HUES48 (cell line): ENCODE results near the gene LARP6.

Source experiments
- H3K27ac ChIP-seq: one replicate; pipeline ENCODE4 v1.7.0; 2013; ENCODE audit warnings: low read depth, low read length, inconsistent platforms
- H3K27me3 ChIP-seq: 2 replicates; pipeline ENCODE4 v1.6.1; 2013; ENCODE audit warnings: mild to moderate bottlenecking, low read length; ENCODE audit not compliant: control insufficient read depth, insufficient read depth
- H3K36me3 ChIP-seq: 2 replicates; pipeline ENCODE4 v1.6.1; 2013; ENCODE audit warnings: low read length; ENCODE audit not compliant: control insufficient read depth, insufficient read depth
- H3K4me1 ChIP-seq: 2 replicates; pipeline ENCODE4 v1.6.1; 2013; ENCODE audit warnings: mild to moderate bottlenecking, low read length; ENCODE audit not compliant: control insufficient read depth, insufficient read depth
- H3K4me3 ChIP-seq: 2 replicates; pipeline ENCODE4 v1.5.1; 2013; ENCODE audit warnings: mild to moderate bottlenecking, low read depth, low read length
- H3K9ac ChIP-seq: 2 replicates; pipeline ENCODE4 v1.6.1; 2013; ENCODE audit warnings: mild to moderate bottlenecking, low read depth, low read length, moderate library complexity
- H3K9me3 ChIP-seq: 2 replicates; pipeline ENCODE4 v1.6.1; 2013; ENCODE audit warnings: low read length; ENCODE audit not compliant: control insufficient read depth, insufficient read depth

The LARP6 gene

DNA sequence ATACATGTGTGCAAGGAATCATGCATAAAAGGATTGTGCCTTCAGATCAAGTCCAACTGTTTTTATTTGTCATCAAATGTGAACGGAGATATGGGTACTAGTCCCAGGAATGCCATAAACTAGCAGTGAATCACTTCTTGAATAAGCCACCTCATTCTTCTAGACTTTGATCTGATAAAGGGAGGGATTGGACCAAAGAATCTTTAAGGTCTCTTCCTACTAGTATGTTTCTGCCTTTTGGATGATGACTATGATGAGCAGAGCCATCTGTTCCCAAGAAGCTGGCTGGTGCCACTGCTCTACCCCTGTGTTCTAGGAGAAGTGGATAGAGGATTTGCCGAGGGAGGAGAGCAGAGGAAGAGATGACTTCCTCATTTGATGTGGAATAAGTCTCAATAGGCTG lies 61.8 kb downstream of the LARP6 start:
- H3K4me3 ChIP-seq: no peak overlapping the region
- no peaks in the 10 kb centered on the region for H3K4me1 ChIP-seq
- H3K27ac ChIP-seq: no peak overlapping the region
- H3K9me3 ChIP-seq: no peaks in the 10 kb centered on the region
- H3K36me3 ChIP-seq: no peaks in the 10 kb centered on the region
- no peaks in the 10 kb centered on the region for H3K27me3 ChIP-seq
- no peak overlapping the region for H3K9ac ChIP-seq

DNA sequence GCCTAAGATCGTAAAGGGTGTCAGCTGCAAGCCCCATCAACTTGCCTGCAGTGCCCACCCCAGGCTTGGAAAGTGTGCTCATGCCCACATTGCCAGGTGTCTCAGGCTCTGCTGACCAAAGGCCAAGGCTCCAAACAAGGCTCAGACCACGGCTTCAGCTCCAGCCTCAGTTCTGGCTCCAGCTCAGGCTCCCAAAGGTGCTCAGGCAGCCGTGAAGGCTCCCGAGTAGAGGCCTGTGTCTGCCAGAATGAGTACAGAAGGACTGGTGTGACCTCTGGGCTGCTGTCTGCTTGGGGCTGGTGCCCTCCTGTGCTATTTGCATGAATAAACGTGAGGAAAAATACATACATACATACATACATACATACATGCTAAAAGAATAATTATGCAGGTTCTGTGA lies 62.7 kb downstream of the LARP6 start:
- H3K27me3 ChIP-seq: no peaks in the 10 kb centered on the region
- no peaks in the 10 kb centered on the region for H3K36me3 ChIP-seq
- no peaks in the 10 kb centered on the region for H3K4me1 ChIP-seq
- H3K4me3 ChIP-seq: no peak overlapping the region
- H3K27ac ChIP-seq: no peak overlapping the region
- no peak overlapping the region for H3K9ac ChIP-seq
- H3K9me3 ChIP-seq: no peaks in the 10 kb centered on the region

DNA sequence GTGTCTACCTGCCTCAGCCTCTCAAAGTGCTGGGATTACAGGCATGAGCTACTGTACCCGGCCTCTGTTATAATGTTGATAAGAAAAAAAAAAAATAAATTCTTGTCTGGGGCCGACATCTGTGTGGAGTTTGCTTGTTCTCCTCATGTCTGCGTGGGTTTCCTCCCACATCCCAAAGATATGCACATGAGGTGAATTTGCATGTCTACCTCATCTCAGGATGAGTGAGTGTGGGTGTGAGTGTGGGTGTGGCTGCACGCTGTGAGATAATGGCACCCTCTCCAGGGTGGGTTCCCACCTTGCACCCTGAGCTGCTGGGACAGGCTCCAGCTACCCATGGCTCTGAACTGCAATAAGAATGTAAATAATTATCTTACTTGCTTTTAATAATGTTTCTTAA lies 64.7 kb downstream of the LARP6 start:
- Histone ChIP-seq H3K27me3 (no peaks in the 10 kb centered on the region), H3K36me3 (no peaks in the 10 kb centered on the region), H3K9me3 (no peaks in the 10 kb centered on the region), H3K4me3 (no peak overlapping the region), H3K4me1 (no peaks in the 10 kb centered on the region), H3K9ac (no peak overlapping the region), H3K27ac (no peak overlapping the region)

DNA sequence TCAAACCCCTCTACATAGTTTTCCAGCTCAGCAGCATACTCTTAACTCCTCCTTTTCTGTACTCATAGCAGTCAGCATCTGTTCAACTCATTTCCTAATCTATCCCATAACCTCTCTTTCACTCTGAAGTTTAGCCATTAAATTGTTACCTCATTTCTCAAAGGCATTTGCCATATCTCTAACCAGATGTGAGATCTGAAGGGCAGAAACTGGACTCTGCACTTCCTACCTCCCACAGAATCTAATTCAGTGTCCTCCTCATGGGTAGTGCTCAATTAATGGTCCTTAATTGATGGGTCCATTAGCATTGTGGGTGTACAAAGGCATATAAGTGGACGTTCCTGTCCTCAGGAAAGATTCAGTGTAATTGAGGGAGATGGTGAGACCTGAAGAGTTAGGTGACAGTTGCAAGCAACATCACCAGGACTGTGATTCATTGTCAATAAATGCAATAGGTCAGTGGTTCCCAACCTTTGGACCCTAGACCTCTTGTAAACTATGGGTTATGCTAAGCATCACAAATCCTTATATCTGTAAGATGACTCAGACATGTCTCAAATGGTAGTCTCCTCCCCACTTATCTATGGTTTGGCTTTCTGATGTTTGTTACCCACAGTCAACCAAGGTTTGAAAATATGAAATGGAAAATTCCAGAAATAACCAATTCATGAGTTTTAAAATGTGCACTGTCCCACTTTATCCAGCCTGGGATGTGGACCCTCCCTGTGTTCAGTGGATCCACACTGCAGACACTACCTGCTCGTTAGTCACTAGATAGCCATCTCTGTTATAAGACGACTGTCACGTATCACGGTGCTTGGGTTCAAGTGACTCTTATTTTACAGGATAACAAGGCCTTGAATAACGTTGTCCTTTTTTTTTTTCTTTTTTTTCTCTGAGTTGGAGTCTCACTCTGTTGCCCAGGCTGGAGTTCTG lies 65.6 kb downstream of the LARP6 start:
- Histone ChIP-seq H3K9me3 (no peaks in the 10 kb centered on the region), H3K27ac (peak overlapping the region; percentile 56), H3K4me3 (no peak overlapping the region), H3K9ac (no peak overlapping the region), H3K4me1 (no peaks in the 10 kb centered on the region), H3K36me3 (no peaks in the 10 kb centered on the region), H3K27me3 (no peaks in the 10 kb centered on the region)

DNA sequence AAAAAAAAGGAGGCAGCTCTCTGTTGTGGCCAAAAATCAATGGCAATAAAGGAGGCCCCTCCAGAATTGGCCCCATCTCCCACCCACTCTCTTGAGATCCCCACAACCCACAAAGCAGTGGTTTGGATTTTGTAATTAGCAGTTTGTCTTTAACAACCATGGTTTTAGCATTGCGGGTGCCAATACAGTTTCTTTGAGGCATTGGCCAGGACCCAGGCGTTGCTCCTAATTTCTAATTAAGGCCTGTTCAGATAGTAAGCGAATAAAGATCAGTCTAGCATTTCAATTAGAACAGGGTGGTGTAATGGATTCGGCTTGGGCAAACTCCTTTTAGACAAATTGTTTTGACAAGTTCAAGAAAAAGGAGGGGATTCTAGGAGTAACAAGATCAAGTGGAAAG lies 67.0 kb downstream of the LARP6 start:
- Histone ChIP-seq H3K27ac (no peak overlapping the region), H3K9ac (no peak overlapping the region), H3K4me1 (no peaks in the 10 kb centered on the region), H3K36me3 (no peaks in the 10 kb centered on the region), H3K9me3 (no peaks in the 10 kb centered on the region), H3K4me3 (no peak overlapping the region), H3K27me3 (no peaks in the 10 kb centered on the region)

DNA sequence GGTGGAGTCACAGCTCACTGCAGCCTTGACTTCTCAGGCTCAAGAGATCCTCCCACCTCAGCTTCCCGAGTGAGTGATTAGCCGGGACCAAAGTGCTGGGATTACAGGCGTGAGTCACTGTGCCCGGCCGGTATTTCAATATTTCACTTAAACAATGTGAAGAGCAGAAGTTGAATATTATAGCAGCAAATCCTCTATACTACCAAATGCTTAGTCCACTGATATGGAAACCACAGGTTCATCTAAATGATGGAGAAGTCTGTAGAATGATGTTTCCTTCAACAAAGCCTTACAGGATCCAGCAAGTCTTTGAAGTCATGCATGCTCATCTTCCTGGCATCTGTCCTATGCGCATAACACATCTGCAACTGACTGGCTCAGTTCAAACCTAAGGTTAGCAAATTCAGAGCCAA lies 70.3 kb downstream of the LARP6 start:
- Histone ChIP-seq H3K9me3 (no peaks in the 10 kb centered on the region), H3K4me1 (no peaks in the 10 kb centered on the region), H3K36me3 (no peaks in the 10 kb centered on the region), H3K27me3 (no peaks in the 10 kb centered on the region), H3K9ac (no peak overlapping the region), H3K27ac (no peak overlapping the region), H3K4me3 (no peak overlapping the region)

DNA sequence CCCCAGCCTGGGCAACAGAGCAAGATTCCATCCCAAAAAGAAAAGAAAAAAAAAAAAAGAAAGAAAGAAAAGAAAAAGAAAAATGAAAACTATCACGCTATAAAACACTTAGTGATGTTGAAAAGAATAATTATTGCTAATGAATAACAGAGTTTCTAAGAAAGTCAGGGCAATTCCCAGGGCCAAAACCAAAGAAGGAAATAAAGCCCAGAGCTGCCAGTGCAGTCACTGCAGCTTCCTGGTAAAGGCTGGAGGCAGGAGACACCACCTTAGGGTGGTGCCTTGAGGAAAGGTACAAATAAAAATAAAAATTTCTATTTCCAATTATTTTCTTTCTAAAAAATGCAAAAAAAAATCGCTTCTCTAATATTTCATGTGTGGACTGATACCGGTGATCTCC lies 70.9 kb downstream of the LARP6 start:
- no peaks in the 10 kb centered on the region for H3K4me1 ChIP-seq
- no peak overlapping the region for H3K27ac ChIP-seq
- no peak overlapping the region for H3K4me3 ChIP-seq
- no peaks in the 10 kb centered on the region for H3K9me3 ChIP-seq
- H3K9ac ChIP-seq: no peak overlapping the region
- no peaks in the 10 kb centered on the region for H3K36me3 ChIP-seq
- no peaks in the 10 kb centered on the region for H3K27me3 ChIP-seq

DNA sequence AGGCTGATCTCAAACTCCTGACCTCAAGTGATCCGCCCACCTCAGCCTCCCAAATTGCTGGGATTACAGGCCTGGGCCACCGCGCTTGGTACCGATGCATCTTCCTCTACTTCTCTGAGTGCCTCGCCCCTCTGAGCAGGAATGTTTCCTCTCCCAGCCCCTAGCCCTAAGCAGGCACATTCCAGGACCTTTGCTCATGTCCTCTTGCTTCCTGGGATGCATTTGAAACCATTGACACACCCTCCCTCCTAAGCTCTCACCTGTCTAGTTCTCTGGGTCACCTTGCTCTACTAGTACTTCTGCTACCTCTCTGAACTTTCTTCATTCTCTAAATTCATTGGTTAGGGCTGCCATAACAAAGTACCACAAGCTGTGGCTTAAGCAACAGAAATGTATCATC lies 72.7 kb downstream of the LARP6 start:
- Histone ChIP-seq H3K27ac (no peak overlapping the region), H3K4me1 (no peaks in the 10 kb centered on the region), H3K27me3 (no peaks in the 10 kb centered on the region), H3K9me3 (no peaks in the 10 kb centered on the region), H3K9ac (no peak overlapping the region), H3K36me3 (no peaks in the 10 kb centered on the region), H3K4me3 (no peak overlapping the region)
